Ovary (tissue), 3 donors: ENCODE data around the gene SNX5.

ENCODE experiments used
- CTCF ChIP-seq, 3 donors: fragments of 450-650 bp in 2 of 3; fragments of 200-600 bp in 1 of 3; IDR thresholded peaks; one replicate each; pipeline versions ENCODE4 v1.5.1 to v1.8.0; 2016 to 2022; ENCODE audit warnings: antibody characterized with exemption in 3 of 3, mild to moderate bottlenecking in 1 of 3
- EP300 ChIP-seq: sonication (generic); formaldehyde crosslinking; IDR thresholded peaks from one replicate; pipeline ENCODE4 v1.6.1; 2017; ENCODE audit warnings: antibody characterized with exemption
- POLR2A ChIP-seq: fragments of 450-650 bp; IDR thresholded peaks from one replicate; pipeline ENCODE4 v1.6.1; 2017; ENCODE audit warnings: antibody characterized with exemption, mild to moderate bottlenecking, moderate library complexity
- donor health status: DM: no; HTN: no; CAD: no.

- TF ChIP-seq POLR2A (no peak), CTCF (IDR thresholded peaks at IDR 0.05) (no peak), EP300 (no peak)
Measured at GRCh38 chr20:17969884-17970409, 1.4 kb upstream of the SNX5 start.
